Breast epithelium (tissue), 3 donors: Measurements from ENCODE around the gene SERPINB13.

Experiments used
- CTCF ChIP-seq, 3 donors: fragments of 450-650 bp; IDR thresholded peaks; one replicate each; pipeline ENCODE4 v1.5.1; 2016 to 2017; ENCODE audit warnings: antibody characterized with exemption in 3 of 3, mild to moderate bottlenecking in 3 of 3, moderate library complexity in 3 of 3
- POLR2A ChIP-seq: fragments of 450-650 bp; IDR thresholded peaks from one replicate; pipeline ENCODE4 v1.6.1; 2016; ENCODE audit warnings: antibody characterized with exemption, mild to moderate bottlenecking, moderate library complexity
- POLR2AphosphoS5 ChIP-seq, 3 donors: sonication (generic); formaldehyde crosslinking; IDR thresholded peaks; one replicate each; pipeline ENCODE4 v1.6.1; 2017; ENCODE audit warnings: antibody characterized with exemption in 3 of 3

GRCh38 chr18:63646936-63647335, 59.8 kb downstream of the SERPINB13 start:
- TF ChIP-seq CTCF (IDR thresholded peaks at IDR 0.05) (no peak), POLR2A (no peak), POLR2AphosphoS5 (IDR thresholded peaks at IDR 0.05) (no peak)
